ENCODE results near the gene ARMC2.

The ARMC2 gene

DNA sequence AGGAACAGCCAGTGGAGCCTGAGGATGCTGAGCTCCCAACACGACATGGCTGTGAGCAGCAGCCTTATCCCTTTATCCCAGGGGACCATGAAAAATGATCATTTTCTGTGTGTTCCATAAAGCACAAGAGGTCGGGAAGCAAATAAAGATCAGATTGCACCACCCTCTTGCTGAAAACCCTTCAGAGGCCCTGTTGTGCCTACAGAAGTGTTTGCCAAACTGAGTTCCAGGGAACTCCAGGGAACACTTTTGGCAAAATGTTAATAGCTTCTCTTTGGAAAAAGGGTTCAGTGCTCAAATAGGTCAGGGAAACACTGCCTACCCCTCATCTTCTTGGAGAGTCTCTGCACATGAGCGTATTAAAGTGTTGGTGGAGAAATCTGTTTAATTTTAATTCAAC lies 24.4 kb downstream of the ARMC2 start:
- no peak overlapping the region for H3K4me2 ChIP-seq (ENCODE audit: low read length)
- no peak overlapping the region for H3K27ac ChIP-seq (ENCODE audit: low read depth, low read length)
- H3K79me2 ChIP-seq (ENCODE audit: control insufficient read depth, low read length): no peaks in the 10 kb centered on the region
- H3F3A ChIP-seq (ENCODE audit: control insufficient read depth, insufficient read depth): no peaks in the 10 kb centered on the region
- no peaks in the 10 kb centered on the region for H4K20me1 ChIP-seq (ENCODE audit: control insufficient read depth, insufficient read depth, low read depth, low read length)
- H3K9me2 ChIP-seq (replicated peaks; ENCODE audit: control insufficient read depth, low read length): no peaks in the 10 kb centered on the region
- no peaks in the 10 kb centered on the region for H3K4me1 ChIP-seq (ENCODE audit: control insufficient read depth, low read length)
- H3K9me3 ChIP-seq (ENCODE audit: control insufficient read depth, insufficient read depth, low read length): no peaks in the 10 kb centered on the region
- no peaks in the 10 kb centered on the region; the same call in 1 of the 2 replicates for H3K27me3 ChIP-seq (ENCODE audit: control insufficient read depth, low read length)
- H3K36me3 ChIP-seq (ENCODE audit: control insufficient read depth, low read length): no peaks in the 10 kb centered on the region
- TF ChIP-seq EZH2phosphoT487 (IDR thresholded peaks at IDR 0.05; ENCODE audit: borderline replicate concordance, low read length): no peak
- TF ChIP-seq, protein P1, sequence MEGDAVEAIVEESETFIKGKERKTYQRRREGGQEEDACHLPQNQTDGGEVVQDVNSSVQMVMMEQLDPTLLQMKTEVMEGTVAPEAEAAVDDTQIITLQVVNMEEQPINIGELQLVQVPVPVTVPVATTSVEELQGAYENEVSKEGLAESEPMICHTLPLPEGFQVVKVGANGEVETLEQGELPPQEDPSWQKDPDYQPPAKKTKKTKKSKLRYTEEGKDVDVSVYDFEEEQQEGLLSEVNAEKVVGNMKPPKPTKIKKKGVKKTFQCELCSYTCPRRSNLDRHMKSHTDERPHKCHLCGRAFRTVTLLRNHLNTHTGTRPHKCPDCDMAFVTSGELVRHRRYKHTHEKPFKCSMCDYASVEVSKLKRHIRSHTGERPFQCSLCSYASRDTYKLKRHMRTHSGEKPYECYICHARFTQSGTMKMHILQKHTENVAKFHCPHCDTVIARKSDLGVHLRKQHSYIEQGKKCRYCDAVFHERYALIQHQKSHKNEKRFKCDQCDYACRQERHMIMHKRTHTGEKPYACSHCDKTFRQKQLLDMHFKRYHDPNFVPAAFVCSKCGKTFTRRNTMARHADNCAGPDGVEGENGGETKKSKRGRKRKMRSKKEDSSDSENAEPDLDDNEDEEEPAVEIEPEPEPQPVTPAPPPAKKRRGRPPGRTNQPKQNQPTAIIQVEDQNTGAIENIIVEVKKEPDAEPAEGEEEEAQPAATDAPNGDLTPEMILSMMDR (IDR thresholded peaks at IDR 0.05; ENCODE audit: low read depth, low read length, poor library complexity, severe bottlenecking): no peak
- H3K4me3 ChIP-seq (ENCODE audit: low read length): no peak overlapping the region

DNA sequence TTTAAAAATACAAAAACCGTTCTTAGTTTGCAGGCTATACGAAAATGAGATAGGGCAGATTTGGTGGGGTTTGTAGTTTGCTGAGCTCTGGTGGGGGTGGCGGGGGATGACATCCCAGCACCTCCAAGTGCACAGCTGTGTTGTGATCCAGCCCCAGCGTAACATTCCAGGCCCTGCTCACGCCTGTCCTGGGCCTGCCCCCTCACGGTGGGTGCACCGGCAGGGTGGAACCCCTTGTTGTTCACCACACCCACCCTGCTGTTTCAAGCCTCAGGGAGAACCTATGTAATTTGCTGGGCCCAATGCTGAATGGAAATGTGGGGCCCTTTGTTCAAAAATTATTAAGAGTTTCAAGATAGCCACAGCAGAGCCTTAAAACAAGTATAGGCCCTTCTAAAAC lies 25.0 kb downstream of the ARMC2 start:
- no peaks in the 10 kb centered on the region for H3K36me3 ChIP-seq (ENCODE audit: control insufficient read depth, low read length)
- no peaks in the 10 kb centered on the region for H3K9me3 ChIP-seq (ENCODE audit: control insufficient read depth, insufficient read depth, low read length)
- H3K27ac ChIP-seq (ENCODE audit: low read depth, low read length): no peak overlapping the region
- no peaks in the 10 kb centered on the region for H3F3A ChIP-seq (ENCODE audit: control insufficient read depth, insufficient read depth)
- TF ChIP-seq, protein P1 (IDR thresholded peaks at IDR 0.05; ENCODE audit: low read depth, low read length, poor library complexity, severe bottlenecking): no peak
- TF ChIP-seq EZH2phosphoT487 (IDR thresholded peaks at IDR 0.05; ENCODE audit: borderline replicate concordance, low read length): no peak
- no peak overlapping the region for H3K4me3 ChIP-seq (ENCODE audit: low read length)
- H3K4me1 ChIP-seq (ENCODE audit: control insufficient read depth, low read length): no peaks in the 10 kb centered on the region
- H3K27me3 ChIP-seq (ENCODE audit: control insufficient read depth, low read length): no peaks in the 10 kb centered on the region; the same call in 1 of the 2 replicates
- H3K79me2 ChIP-seq (ENCODE audit: control insufficient read depth, low read length): no peaks in the 10 kb centered on the region
- H4K20me1 ChIP-seq (ENCODE audit: control insufficient read depth, insufficient read depth, low read depth, low read length): no peaks in the 10 kb centered on the region
- H3K9me2 ChIP-seq (replicated peaks; ENCODE audit: control insufficient read depth, low read length): no peaks in the 10 kb centered on the region
- no peak overlapping the region for H3K4me2 ChIP-seq (ENCODE audit: low read length)

DNA sequence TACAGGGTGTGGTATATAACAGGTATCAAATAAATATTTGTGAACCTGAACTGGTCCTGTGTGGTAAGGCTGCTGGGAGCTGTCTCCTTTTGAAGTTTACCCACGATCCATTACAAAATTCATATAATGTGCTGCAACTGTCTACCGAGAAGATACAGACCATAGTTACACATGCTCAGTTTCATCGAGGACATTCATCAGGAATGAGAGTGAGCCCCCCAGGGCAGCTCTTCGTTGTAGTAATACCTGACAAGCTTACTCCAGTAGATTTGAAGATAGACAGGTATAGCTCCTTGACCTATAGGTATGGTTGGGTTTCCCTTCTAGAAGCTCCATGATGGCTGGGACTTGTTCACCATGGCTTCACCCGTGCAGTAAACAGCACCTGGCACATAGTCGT lies 25.7 kb downstream of the ARMC2 start:
- H3K9me3 ChIP-seq (ENCODE audit: control insufficient read depth, insufficient read depth, low read length): no peaks in the 10 kb centered on the region
- H3K9me2 ChIP-seq (replicated peaks; ENCODE audit: control insufficient read depth, low read length): no peaks in the 10 kb centered on the region
- no peak overlapping the region for H3K4me2 ChIP-seq (ENCODE audit: low read length)
- H4K20me1 ChIP-seq (ENCODE audit: control insufficient read depth, insufficient read depth, low read depth, low read length): no peaks in the 10 kb centered on the region
- H3K4me1 ChIP-seq (ENCODE audit: control insufficient read depth, low read length): no peaks in the 10 kb centered on the region
- no peak overlapping the region for H3K4me3 ChIP-seq (ENCODE audit: low read length)
- no peaks in the 10 kb centered on the region for H3K36me3 ChIP-seq (ENCODE audit: control insufficient read depth, low read length)
- no peaks in the 10 kb centered on the region; the same call in 1 of the 2 replicates for H3K27me3 ChIP-seq (ENCODE audit: control insufficient read depth, low read length)
- TF ChIP-seq EZH2phosphoT487 (IDR thresholded peaks at IDR 0.05; ENCODE audit: borderline replicate concordance, low read length): no peak
- TF ChIP-seq, protein P1 (IDR thresholded peaks at IDR 0.05; ENCODE audit: low read depth, low read length, poor library complexity, severe bottlenecking): no peak
- H3F3A ChIP-seq (ENCODE audit: control insufficient read depth, insufficient read depth): no peaks in the 10 kb centered on the region
- no peaks in the 10 kb centered on the region for H3K79me2 ChIP-seq (ENCODE audit: control insufficient read depth, low read length)
- no peak overlapping the region for H3K27ac ChIP-seq (ENCODE audit: low read depth, low read length)

Data from DOHH2 (cell line).